Glomerular visceral epithelial cell (primary cell): ENCODE results near the gene JAG2.

Source experiments
- DNase-seq: peaks from one replicate; pipeline ENCODE4 v3.0.0-alpha.2; 2016; ENCODE audit errors: extremely low spot score

JAG2 gene

GRCh38 chr14:105151084-105151837 lies 17.3 kb downstream of the JAG2 start:
- no peak for DNase-seq

DNA sequence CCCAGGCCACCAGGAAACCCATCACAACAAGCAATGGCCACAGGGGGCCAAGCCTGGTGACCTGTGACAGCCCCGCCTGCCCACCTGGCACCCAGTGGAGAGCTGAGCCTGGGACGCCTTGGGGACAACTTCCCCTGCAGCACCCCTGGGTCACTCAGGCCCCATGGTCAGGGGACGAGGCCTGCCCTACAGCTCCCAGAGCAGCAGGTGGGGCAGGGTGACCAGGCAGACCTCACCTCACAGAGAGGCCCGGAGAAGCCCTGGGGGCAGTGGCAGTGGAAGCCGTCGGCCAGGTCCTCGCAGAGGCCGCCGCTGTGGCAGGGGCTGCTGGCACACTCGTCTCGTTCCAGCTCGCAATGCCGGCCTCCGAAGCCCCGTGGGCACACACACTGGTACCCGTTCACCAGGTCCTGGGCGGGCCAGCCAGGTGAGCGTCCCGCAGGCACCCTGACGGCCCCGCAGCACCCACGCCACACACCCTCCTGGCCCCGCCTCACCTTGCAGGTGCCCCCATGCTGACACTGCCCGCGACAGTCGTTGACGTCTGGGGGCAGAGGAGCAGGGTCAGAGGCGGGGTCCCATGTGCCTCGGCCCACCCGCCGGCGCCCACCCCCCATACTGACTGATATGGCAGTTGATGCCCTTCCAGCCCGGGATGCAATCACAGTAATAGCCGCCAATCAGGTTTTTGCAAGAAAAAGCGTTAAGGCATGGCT lies 18.1 kb downstream of the JAG2 start:
- no peak for DNase-seq

DNA sequence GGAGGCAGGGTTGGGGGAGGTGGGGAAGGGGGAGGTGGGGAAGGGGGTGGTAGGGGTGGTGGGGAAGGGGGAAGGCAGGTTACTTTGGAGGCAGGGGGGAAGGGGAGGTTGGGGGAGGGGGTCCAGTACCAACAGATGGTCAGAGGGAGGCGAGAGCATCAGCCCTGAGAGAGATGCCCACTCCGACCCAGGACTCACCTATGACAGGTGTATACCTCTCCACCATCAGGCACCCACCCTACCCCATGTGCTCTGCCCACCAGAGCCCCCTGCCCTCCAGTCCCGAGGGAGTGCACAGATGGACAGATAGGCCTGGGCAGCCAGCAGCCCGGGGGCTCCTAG lies 18.6 kb downstream of the JAG2 start:
- DNase-seq = no peak

DNA sequence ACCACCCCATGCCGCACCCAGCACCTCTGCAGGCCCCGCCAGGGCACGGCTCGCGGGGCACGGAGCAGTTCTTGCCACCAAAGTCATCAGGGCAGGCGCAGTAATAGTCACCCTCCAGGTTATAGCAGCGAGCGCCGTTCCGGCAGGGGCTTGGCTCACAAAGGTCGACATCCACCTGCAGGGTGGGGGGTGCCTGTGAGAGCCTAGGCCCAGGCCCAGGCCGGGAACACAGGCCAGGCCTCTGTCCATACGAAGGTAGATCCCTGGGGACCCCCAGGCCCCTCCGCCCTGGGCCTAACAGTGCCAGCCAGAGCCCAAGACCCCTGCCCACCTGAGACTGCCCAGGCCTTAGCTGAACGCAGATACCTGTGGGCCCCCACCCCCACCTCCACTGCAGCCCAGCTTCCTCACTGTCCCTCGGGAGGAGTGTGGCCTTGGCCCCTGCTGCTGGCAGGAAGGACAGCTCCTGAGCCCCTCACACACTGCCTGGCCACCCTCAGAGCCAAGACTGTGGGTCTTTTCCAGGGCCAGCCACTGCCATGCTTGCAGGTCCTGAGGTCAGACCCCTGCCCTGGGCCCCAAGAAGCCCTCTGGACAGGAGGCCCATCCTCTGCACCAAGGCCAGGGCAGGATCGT lies 19.3 kb downstream of the JAG2 start:
- DNase-seq = no peak

DNA sequence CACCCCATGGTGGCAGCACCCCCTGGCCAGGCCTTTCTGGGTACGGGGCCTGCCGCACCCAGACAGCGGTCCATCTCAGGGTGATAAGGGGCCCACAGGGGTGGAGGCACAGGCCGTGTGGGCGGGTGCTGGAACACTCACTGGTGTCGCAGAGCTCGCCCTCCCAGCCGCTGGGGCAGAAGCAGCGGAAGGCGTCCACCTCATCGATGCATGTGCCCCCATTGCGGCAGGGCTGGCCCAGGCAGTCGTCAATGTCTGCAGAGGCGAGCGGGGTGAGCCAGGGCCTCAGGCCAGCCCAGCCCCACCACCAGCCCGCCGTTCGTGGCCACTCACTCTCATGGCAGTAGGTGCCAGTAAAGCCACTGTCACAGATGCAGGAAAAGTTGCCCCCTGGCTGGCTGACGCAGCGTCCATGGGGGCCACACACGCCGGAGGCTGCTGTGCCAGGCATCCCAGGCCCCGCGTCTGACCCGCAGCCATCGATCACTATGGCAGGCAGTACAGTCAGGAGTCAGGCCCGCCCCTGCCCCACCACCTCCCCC lies 19.9 kb downstream of the JAG2 start:
- DNase-seq = no peak

DNA sequence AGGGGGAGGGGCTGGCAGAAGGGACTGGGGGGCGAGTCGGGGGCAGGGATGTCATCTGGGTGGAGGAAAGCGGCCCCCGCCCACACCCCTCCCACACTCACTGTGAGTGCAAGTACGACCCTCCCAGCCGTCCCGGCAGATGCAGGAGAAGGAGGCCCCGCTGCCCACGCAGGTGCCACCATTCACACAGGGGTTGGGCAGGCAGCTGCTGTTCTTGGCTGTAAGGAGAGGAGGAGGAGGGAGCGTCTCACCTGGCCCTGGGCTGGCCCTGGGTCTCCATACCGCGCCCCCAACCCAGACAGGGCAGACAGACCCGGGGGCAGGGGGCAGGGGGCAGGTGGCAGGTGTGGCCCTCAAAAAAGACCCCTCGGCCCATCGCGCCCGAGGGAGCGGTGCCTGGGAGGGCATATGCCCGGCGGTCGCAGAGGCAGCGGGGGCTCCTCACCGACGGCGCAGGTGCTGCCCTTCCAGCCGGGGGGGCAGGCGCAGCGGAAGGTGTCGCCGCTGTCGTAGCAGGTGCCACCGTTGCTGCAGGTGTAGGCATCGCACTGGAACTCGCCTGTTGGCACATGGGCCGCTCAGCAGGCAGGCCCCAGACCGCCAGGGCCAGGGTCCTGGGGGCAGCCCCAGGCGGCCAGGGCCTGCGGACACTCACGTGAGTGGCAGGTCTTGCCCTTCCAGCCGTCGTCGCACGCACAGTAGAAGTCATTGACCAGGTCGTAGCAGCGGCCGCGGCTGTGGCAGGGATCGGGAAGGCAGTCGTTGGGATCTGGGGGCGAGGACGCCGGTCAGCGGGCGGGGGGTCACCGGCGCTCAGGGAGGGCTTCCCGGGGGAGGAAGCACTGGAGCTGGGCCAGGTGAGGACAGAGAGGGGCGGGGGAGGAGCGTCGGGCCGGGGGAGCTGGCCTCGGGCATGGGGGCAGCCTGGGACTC lies 20.6 kb downstream of the JAG2 start:
- no peak for DNase-seq

- DNase-seq = no peak
These were observed 21.5 kb downstream of the JAG2 start for GRCh38 chr14:105146976-105147635.

DNA sequence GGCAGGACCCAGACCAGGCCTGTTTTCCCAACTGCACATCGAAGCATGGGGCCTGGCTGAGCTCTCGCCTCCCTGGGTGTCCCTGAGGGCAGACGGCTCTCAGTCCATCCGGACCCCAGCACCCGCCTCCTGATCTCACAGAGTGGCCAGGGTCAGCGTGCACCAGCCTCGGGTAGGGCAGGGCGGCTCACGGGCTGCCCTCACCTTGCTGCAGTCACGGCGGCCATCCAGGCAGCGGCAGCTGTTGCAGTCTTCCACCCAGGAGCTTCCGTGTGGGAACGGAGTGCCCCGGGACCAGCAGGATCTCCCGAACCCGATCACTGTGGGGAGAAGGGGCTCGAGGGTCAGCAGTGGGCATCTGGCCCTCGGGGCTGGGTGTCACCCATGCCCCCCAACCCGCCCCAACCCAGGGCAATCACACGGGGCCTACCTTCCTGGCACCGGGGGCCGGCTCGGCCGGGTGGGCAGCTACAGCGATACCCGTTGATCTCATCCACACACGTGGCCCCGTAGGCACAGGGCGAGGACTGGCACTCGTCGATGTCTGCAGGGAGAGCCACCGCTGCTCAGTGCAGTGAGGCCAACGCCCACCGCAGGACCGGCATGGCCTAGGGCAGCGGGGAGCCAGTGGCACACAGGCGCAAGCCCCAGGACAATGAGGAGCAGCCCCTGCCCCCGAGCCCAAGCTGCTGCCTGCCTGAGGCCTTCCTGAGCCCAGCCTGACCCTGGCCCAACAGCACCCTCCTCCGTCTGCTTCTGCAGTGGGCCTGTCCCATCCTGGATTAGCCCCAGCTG lies 22.2 kb downstream of the JAG2 start:
- DNase-seq = no peak

DNA sequence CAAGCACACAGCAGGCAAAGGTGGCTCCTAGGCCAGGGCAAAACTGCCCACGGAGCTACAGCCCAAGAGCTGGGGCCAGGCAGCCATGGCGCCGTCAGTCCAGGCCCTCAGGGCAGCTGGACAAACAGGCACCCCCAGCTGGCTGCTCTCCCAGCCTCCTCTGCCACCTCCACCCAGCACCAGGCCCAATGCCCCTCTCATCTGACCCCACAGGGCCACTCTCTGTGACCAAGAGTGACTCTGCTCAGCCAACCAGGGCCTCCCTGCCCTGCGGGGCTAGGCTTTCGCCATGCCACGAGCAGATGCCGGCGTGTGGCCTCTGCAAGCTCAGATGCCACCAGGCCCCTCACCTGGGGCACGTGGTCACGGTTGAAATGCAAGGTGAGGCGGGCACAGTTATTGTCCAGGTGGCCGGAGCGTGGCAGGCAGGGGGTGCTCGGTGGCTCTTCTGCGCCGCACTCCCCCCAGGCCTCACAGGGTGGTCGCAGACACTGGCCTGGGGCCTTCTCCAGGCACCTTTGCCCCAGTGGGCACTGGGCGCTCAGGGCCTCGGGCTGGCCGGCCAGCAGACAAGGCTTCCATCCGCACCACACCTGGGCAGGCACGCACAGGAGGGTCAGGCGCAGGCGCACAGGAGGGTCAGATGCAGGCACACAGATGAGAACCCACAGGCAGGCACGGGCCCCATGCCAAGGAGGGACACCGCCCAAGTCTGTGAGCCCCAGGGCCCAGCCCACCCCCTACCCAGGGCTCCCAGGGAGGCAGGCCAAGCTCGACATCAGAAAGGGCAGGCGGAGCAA lies 23.0 kb downstream of the JAG2 start:
- DNase-seq = no peak

- no peak for DNase-seq
These were observed 23.8 kb downstream of the JAG2 start for GRCh38 chr14:105144666-105145380.

- DNase-seq = no peak
These were observed 24.4 kb downstream of the JAG2 start for GRCh38 chr14:105144026-105144665.

DNA sequence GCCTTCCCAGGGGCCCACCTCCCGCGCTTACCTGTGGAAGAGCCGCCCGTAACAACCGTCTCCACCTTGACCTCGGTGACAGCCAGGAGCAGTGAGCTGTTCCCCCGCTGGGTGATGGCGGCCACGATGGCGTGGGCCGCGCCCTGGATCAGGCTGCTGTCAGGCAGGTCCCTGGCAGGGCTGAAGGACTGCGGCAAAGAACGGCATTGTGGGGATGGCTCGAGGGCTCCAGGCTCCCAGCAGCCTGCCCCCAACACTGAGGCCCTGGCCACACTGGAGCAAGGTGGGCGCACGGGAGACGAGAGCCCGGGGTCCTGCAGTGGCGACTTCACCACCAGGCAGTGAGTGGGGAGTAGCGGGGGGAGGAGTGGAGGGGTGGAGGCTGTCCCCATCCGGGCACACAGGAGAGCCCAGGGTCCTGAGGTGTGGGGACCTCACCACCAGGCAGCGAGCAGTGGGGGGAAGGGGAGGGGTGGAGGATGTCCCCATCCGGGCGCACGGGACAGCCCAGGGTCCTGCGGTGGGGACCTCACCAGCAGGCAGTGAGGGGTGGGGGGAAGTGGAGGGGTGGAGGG lies 25.0 kb downstream of the JAG2 start:
- no peak for DNase-seq

DNA sequence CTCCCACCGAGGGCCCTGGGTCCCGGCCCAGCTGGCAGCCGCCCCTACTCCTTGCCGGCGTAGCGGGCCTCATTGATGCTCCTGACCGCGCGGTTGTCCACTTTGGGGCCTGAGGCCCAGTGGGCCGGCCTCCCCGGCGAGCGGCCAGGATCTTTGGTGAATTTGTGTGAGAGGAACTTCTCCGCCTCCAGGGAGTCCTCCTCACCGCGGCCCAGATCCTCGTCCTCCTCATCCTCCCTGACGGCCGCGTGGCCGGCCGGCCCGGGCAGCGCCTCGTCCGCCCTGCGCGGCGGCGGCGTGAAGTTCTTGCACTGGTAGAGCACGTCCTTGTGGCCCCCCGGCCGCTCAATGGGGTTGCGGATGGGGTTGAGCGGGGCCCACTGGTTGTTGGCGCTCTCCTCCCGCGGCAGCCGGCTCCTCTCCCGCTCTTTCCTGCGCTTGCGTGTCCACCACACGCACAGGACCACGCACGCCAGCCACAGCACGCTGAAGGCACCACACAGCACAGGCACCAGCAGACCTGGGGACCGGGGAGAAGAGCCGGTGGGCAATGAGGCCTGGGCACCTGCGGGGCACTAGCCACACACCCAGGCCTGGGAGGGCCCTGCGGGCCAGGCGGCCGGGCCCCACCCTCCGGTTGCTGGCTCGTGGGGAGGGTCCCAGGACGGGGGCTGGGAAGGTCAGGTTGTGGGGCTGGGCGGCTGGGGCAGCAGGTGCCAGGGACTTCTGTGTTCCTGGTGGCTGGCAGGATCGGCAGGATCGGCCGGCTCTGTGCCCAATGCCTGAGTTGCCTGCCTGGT lies 25.7 kb downstream of the JAG2 start:
- DNase-seq = no peak

DNA sequence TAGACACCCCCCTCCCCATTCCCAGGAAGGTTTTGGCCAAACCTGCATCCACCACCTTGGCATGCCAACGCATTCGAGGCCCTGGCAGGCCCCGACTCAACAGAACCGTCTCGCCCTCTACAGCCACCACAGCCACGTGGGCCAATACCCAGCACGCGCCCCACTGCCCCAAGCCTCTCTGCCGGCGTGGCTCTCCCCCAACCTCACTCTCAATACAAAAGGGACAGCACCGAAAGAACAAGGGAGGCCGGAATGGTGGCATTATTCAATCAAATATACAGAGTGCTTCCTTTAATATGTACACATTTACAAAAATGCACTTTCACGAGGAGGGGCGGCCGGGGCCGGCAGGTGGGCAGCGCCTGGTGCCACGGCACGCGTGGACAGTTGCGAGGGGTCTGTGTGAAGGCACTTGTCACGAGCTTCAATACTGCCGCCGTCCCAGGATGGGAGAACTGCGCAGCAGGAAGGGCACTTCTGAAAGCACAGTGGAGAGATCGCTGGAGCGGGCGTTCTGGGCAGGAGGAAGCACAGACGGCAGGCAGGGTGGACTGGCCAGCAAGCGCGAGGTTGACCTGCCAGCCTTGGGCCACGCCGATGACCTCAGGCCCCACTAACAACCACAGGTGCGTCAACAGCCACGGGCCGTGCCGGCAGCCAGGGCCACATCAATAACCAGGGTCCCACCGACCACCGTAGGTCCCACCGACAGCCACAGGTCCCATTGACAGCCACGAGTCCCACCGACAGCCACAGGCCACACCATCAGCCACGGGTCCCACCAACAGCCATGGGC lies 26.9 kb downstream of the JAG2 start:
- DNase-seq = no peak

DNA sequence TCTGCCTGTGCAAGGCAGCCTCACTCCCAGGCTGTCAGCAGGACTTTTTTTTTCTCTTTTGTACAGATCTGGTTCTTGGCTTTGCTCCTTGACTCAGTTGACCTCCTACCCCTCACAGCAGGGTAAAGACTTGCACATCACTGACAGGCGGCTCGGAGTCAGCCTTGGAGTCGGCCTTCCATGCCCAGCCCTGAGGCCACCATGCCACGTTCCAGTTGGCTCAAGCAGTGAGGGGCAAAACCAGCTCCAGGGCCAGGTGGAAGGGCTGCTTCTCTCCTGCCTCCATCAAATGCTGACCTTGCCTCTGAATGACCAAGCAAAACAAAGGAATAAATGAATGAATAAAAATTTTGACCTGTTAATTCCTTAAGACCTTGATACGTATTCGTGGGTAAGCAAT lies 27.6 kb downstream of the JAG2 start:
- no peak for DNase-seq

DNA sequence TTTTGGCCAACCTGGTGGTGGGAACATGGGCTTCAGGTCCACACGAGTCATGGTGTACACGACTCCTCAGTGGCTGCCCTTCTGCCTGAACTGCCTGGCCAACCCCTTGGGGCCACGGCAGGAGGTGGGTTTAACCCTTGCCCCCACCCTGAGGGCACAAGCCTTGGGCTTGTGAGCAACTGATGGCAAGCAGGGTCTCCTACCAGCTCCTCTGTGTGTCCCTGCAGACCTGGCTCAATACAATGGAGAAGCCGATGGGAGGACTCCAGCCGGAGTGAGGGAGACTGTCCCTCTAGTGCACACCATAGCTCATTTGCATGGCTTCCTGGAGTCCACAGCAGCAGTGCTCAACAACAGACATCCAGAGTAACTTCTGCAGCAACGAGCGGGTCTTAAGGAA lies 28.0 kb downstream of the JAG2 start:
- DNase-seq = no peak
